GM12891 (cell line): ENCODE measurements around the gene NEURL4.

Experiments
- POLR2A ChIP-seq: IDR thresholded peaks from 2 replicates; pipeline ENCODE4 v1.6.1; 2011; ENCODE audit warnings: low read depth, low read length, control low read depth
- TAF1 ChIP-seq: IDR thresholded peaks from 2 replicates; pipeline ENCODE4 v1.6.1; 2011; ENCODE audit warnings: low read depth, low read length, control low read depth

GRCh38 chr17:7329374-7329996 lies 350 bp upstream of the NEURL4 start:
- TF ChIP-seq TAF1 (peak; percentile 37; the same call in 1 of the 2 replicates), POLR2A (peak; percentile 64; the same call in 1 of the 2 replicates)
